Calu3 (cell line): ENCODE measurements around the gene CDH22. TPM values are rescaled to one million over a fixed set of nuclear protein-coding genes. Genes with fewer than 3 reads are reported as not detected.

Experiments used
- BruUV-seq: library from RNA; stranded (reverse); fragments of 400-500 nt; replicated peaks from 2 replicates; lab custom pipeline; 2021; lab: Mats Ljungman, UMichigan
- CTCF ChIA-PET: fragments of 300-600 bp; sonication (Branson Sonifier 250); formaldehyde crosslinking; loops from one replicate; lab custom pipeline; 2022; ENCODE audit warnings: antibody characterized with exemption; lab: Charles Lee
- DNase-seq: peaks from one replicate; pipeline ENCODE4 v3.0.0; 2022
- H3K27ac Mint-ChIP-seq: one replicate; pipeline ENCODE4 v1.8.0; 2022; ENCODE audit warnings: mixed read lengths; ENCODE audit not compliant: unreplicated experiment
- H3K27me3 Mint-ChIP-seq: one replicate; pipeline ENCODE4 v1.8.0; 2022; ENCODE audit warnings: mixed read lengths; ENCODE audit not compliant: unreplicated experiment
- H3K36me3 Mint-ChIP-seq: one replicate; pipeline ENCODE4 v1.8.0; 2022; ENCODE audit warnings: mild to moderate bottlenecking, moderate library complexity, mixed read lengths; ENCODE audit not compliant: insufficient read depth, unreplicated experiment
- H3K4me1 Mint-ChIP-seq: one replicate; pipeline ENCODE4 v1.8.0; 2022; ENCODE audit warnings: mild to moderate bottlenecking, low read depth, mixed read lengths; ENCODE audit not compliant: unreplicated experiment
- H3K4me3 Mint-ChIP-seq: one replicate; pipeline ENCODE4 v1.8.0; 2022; ENCODE audit warnings: mild to moderate bottlenecking, low read depth, moderate library complexity, mixed read lengths; ENCODE audit not compliant: unreplicated experiment
- H3K9me3 Mint-ChIP-seq: one replicate; pipeline ENCODE4 v1.8.0; 2022; ENCODE audit warnings: low read depth, mixed read lengths; ENCODE audit not compliant: unreplicated experiment
- CTCF ChIP-seq: fragments of 200-600 bp; IDR thresholded peaks from one replicate; pipeline ENCODE4 v1.8.0; 2022; ENCODE audit warnings: antibody characterized with exemption; ENCODE audit not compliant: unreplicated experiment
- intact Hi-C: fragments of 100-400 bp; cut with micrococcal nuclease; formaldehyde crosslinking; loops from one replicate; pipeline ENCODE4 v1.10.0; 2022; ENCODE audit not compliant: unreplicated experiment
- total RNA-seq: library from RNA; stranded (reverse); gene quantifications from 2 replicates; pipeline ENCODE4 v1.2.3, GENCODE V29; 2022

Gene CDH22
- total RNA-seq, 1 experiment from 2014 or later = not detected

GRCh38 chr20:46174469-46175126 lies 133.7 kb downstream of the CDH22 start:
- Mint-ChIP-seq H3K9me3 (no peaks in the 10 kb centered on the region), H3K4me3 (no peak overlapping the region), H3K27ac (no peak overlapping the region), H3K4me1 (no peaks in the 10 kb centered on the region), H3K36me3 (no peaks in the 10 kb centered on the region), H3K27me3 (peaks cover 98% of the 10 kb centered on the region)
- intact Hi-C loops = no loop called here
- BruUV-seq = no TSS peak
- CTCF ChIA-PET = interaction anchor here (0.6 to 0.9 kb wide), 3 partner anchors 132 to 172 kb away, joined by 3 to 4 read pairs (median 4); no protein-coding TSS in a partner anchor
- DNase-seq = peak; percentile 84
- peak; percentile 85 for TF ChIP-seq CTCF

- CTCF ChIA-PET = interaction anchor here (0.6 to 1.5 kb wide), 6 partner anchors 11 to 1382 kb away, joined by 3 to 4 read pairs (median 4); no protein-coding TSS in a partner anchor
- TF ChIP-seq CTCF = no peak
- H3K9me3 Mint-ChIP-seq = no peaks in the 10 kb centered on the region
- H3K27ac Mint-ChIP-seq = no peak overlapping the region
- no peak for DNase-seq
- intact Hi-C loops = no loop called here
- no peaks in the 10 kb centered on the region for H3K4me1 Mint-ChIP-seq
- no peaks in the 10 kb centered on the region for H3K36me3 Mint-ChIP-seq
- H3K27me3 Mint-ChIP-seq = peaks cover 98% of the 10 kb centered on the region
- no peak overlapping the region for H3K4me3 Mint-ChIP-seq
- BruUV-seq = no TSS peak
Measured at GRCh38 chr20:46173652-46174468, 134.4 kb downstream of the CDH22 start.

- Mint-ChIP-seq H3K27me3 (peaks cover 98% of the 10 kb centered on the region), H3K9me3 (no peaks in the 10 kb centered on the region), H3K27ac (no peak overlapping the region), H3K4me3 (no peak overlapping the region), H3K4me1 (no peaks in the 10 kb centered on the region), H3K36me3 (no peaks in the 10 kb centered on the region)
- intact Hi-C loops = no loop called here
- CTCF ChIA-PET = interaction anchor here (0.6 to 1.5 kb wide), 3 partner anchors 11 to 1383 kb away, joined by 3 to 4 read pairs (median 3); no protein-coding TSS in a partner anchor
- no peak for DNase-seq
- TF ChIP-seq CTCF = no peak
- no TSS peak for BruUV-seq
Measured at GRCh38 chr20:46172961-46173536, 135.2 kb downstream of the CDH22 start.

- BruUV-seq = no TSS peak
- DNase-seq = no peak
- no peaks in the 10 kb centered on the region for H3K9me3 Mint-ChIP-seq
- peaks cover 96% of the 10 kb centered on the region for H3K27me3 Mint-ChIP-seq
- no peaks in the 10 kb centered on the region for H3K4me1 Mint-ChIP-seq
- H3K4me3 Mint-ChIP-seq = no peak overlapping the region
- intact Hi-C loops = no loop called here
- H3K36me3 Mint-ChIP-seq = no peaks in the 10 kb centered on the region
- CTCF ChIA-PET = interaction anchor here (1.5 kb wide), 1 partner anchor 10 kb away, joined by 4 read pairs; no protein-coding TSS in a partner anchor
- peak overlapping the region; percentile 24 for H3K27ac Mint-ChIP-seq
- no peak for TF ChIP-seq CTCF
Measured at GRCh38 chr20:46172455-46172854, 135.8 kb downstream of the CDH22 start.
